Mucosa of descending colon (tissue), 3 donors: ENCODE data around the gene ASB3. TPM values are rescaled to one million over a fixed set of nuclear protein-coding genes. Genes with fewer than 3 reads are reported as not detected.

Source experiments
- ATAC-seq: fragments of 200-7000 bp; cut with Tn5 transposase; one replicate; pipeline ENCODE4 v1.9.1; 2020; ENCODE audit warnings: mild to moderate bottlenecking, moderate library complexity
- DNase-seq, 3 donors: peaks; one replicate each; pipeline ENCODE4 v3.0.0-alpha.2; 2020
- H3K36me3 ChIP-seq: fragments of 200-600 bp; one replicate; pipeline ENCODE4 v1.8.0; 2021; ENCODE audit warnings: low read depth, mild to moderate bottlenecking
- H3K4me1 ChIP-seq: fragments of 200-600 bp; one replicate; pipeline ENCODE4 v1.8.0; 2021; ENCODE audit warnings: low read depth, mild to moderate bottlenecking
- H3K4me3 ChIP-seq: fragments of 200-600 bp; one replicate; pipeline ENCODE4 v1.8.0; 2021; ENCODE audit warnings: mild to moderate bottlenecking
- H3K9me3 ChIP-seq: fragments of 200-600 bp; one replicate; pipeline ENCODE4 v1.8.0; 2021; ENCODE audit warnings: mild to moderate bottlenecking
- CTCF ChIP-seq: fragments of 200-600 bp; IDR thresholded peaks from one replicate; pipeline ENCODE4 v1.8.0; 2022; ENCODE audit warnings: antibody characterized with exemption, mild to moderate bottlenecking
- intact Hi-C, 2 donors: fragments of 100-400 bp; cut with DNase I in 1 of 2; cut with micrococcal nuclease in 1 of 2; formaldehyde crosslinking; loops; one replicate each; pipeline versions ENCODE4 v1.11.0 to v1.11.1; 2022; cut with DNase I, micrococcal nuclease
- total RNA-seq, 3 donors: library from RNA; stranded (reverse); fragmentation: NEBNext Ultra II Directional in 2 of 3; extraction: Animal tissue kit (Norgen Biotek cat#: 25700) in 2 of 3; gene quantifications; one replicate each; pipeline versions ENCODE4 v1.2.1 to v1.2.4, GENCODE V29; 2021 to 2023
- donor health status: DM: no; HTN: no; CAD: no; lungs with moderate emphysema.
- donor health status: DM: no; HTN: no; CAD: no.
- donor health status: DM: no; HTN: yes; CAD: no.

The ASB3 gene
- total RNA-seq, 3 donors from 2014 or later: 11.6 to 16.8 (median 14.9) TPM

- DNase-seq (no peak), ATAC-seq (no peak)
- Histone ChIP-seq H3K4me1 (no peaks in the 10 kb centered on the region), H3K9me3 (no peaks in the 10 kb centered on the region), H3K36me3 (no peaks in the 10 kb centered on the region), H3K4me3 (no peak overlapping the region)
- TF ChIP-seq CTCF: no peak
- intact Hi-C loops: no loop called here
These were observed 14.8 kb upstream of the ASB3 start for GRCh38 chr2:53801547-53801946.

GRCh38 chr2:53793821-53794220, 7.1 kb upstream of the ASB3 start:
- ATAC-seq: no peak
- no peak overlapping the region for H3K4me3 ChIP-seq
- H3K9me3 ChIP-seq: no peaks in the 10 kb centered on the region
- TF ChIP-seq CTCF: no peak
- no peak for DNase-seq
- peaks cover 8% of the 10 kb centered on the region for H3K4me1 ChIP-seq
- intact Hi-C loops: no loop called here
- H3K36me3 ChIP-seq: no peaks in the 10 kb centered on the region

- Histone ChIP-seq H3K4me3 (no peak overlapping the region), H3K36me3 (no peaks in the 10 kb centered on the region), H3K4me1 (peaks cover 14% of the 10 kb centered on the region), H3K9me3 (no peaks in the 10 kb centered on the region)
- TF ChIP-seq CTCF: no peak
- intact Hi-C loops: no loop called here
- ATAC-seq (no peak), DNase-seq (no peak)
These were observed 6.5 kb upstream of the ASB3 start for GRCh38 chr2:53793261-53793660.

- peak; percentile 36 for ATAC-seq
These were observed 999 bp upstream of the ASB3 start for GRCh38 chr2:53787614-53788289.

GRCh38 chr2:53786352-53786704, 425 bp downstream of the ASB3 start:
- intact Hi-C loops: no loop called here
- peak overlapping the region; percentile 73 for H3K4me3 ChIP-seq
- DNase-seq (peak in 1 of 3 donors; percentile 31), ATAC-seq (peak; percentile 26)
- TF ChIP-seq CTCF: no peak
- H3K9me3 ChIP-seq: no peaks in the 10 kb centered on the region
- peaks cover 20% of the 10 kb centered on the region for H3K4me1 ChIP-seq
- no peaks in the 10 kb centered on the region for H3K36me3 ChIP-seq

More at GRCh38 chr2:53787614-53788289, 999 bp upstream of the ASB3 start:
- Histone ChIP-seq H3K36me3 (no peaks in the 10 kb centered on the region), H3K4me3 (peak overlapping the region; percentile 73), H3K4me1 (peaks cover 26% of the 10 kb centered on the region), H3K9me3 (no peaks in the 10 kb centered on the region)
- intact Hi-C loops: no loop called here
- peak in 1 of 3 donors; percentile 9 for DNase-seq
- TF ChIP-seq CTCF: no peak

GRCh38 chr2:53785366-53785765, 1.4 kb downstream of the ASB3 start:
- Histone ChIP-seq H3K4me3 (no peak overlapping the region), H3K4me1 (peaks cover 20% of the 10 kb centered on the region), H3K36me3 (no peaks in the 10 kb centered on the region), H3K9me3 (no peaks in the 10 kb centered on the region)
- ATAC-seq (no peak), DNase-seq (no peak)
- TF ChIP-seq CTCF: no peak
- intact Hi-C loops: no loop called here
